ENCODE data around the gene IER5.
A peak's percentile ranks its signal among the peaks of the same experiment; 100 is the strongest.

Gene IER5

GRCh38 chr1:181077576-181078242 is 10.8 kb upstream of the IER5 start:
- no peak for DNase-seq (ENCODE audit: low spot score)

DNA sequence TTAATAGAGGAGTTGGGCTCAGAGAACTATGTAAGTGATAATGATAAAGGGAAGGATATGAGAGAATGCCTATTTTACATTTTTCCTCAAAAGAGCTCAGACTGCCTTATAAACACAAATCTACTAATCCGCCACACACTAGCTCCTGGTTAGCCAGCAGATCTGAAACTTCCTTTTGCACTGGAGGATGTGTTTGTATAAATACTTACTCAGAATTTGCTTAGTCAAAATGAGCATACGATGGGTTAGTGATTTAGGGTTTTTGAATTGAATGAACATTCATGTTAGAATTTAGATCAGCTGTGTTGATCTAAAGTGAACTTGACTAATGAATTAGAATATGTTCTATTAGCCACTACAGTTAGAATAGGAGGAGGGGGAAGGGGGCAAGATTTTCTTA is 9.1 kb upstream of the IER5 start:
- DNase-seq (ENCODE audit: low spot score), result no peak

DNA sequence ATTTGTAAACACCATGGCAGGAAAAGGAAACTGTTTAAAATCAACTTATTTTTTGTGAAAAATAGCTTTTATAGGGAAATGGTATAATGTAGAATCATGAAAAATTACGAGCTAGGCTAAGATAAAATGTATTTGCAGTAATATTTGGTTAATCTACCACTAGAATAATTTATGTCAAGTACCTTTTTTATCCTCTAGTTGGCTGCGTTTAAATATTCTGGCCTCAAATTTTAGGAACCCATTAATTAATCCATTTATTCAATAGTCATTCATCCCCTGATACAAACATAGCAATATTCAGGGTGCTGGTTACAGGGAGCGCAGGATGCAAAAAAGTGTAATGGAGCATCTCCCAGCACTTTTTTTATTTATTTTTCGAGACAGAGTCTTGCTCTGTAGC is 8.6 kb upstream of the IER5 start:
- no peak for DNase-seq (ENCODE audit: low spot score)

DNA sequence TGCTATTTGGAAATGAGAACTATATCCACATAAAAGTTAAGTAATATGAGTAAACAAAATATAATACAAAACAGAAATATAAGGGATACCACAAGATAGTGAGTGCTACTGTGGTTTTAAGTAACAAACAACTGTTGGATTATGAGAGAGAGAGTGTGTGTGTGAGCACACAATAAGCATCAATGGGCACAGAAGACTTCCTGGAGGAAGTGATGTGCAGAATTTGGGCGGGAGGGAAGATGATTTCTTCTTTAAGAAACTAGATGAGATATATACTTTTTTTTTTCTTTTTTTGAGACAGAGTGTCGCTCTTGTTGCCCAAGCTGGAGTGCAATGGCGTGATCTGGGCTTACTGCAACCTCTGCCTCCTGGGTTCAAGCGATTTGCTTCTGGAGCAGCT is 7.9 kb upstream of the IER5 start:
- DNase-seq (ENCODE audit: low spot score), result no peak

DNA sequence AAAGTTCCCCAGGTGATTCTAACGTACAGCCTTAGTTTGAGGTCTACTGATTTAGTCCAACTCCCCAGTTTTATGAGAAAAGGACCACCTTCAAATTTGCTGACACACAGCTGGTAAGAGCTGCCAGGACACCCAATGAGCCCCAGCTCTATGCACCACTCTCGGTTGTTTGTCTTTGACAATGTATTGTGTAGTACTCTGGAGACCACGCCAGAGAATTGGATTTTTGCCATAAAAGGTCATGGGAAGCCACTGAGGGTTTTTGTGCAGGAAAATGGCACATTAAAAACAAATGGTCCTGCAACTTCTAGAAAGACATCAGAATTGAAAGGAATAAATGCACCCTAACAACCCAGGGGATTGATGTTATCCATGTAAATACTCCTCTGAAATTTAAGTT is 7.1 kb upstream of the IER5 start:
- DNase-seq (ENCODE audit: low spot score), result no peak

- DNase-seq (ENCODE audit: low spot score), result peak; percentile 77
These were observed 4.5 kb upstream of the IER5 start for GRCh38 chr1:181083842-181084605.

GRCh38 chr1:181084606-181084969 is 3.9 kb upstream of the IER5 start:
- DNase-seq (ENCODE audit: low spot score), result no peak

GRCh38 chr1:181086091-181086490 is 2.4 kb upstream of the IER5 start:
- DNase-seq (ENCODE audit: low spot score), result no peak

GRCh38 chr1:181086926-181087325 is 1.6 kb upstream of the IER5 start:
- no peak for DNase-seq (ENCODE audit: low spot score)

DNA sequence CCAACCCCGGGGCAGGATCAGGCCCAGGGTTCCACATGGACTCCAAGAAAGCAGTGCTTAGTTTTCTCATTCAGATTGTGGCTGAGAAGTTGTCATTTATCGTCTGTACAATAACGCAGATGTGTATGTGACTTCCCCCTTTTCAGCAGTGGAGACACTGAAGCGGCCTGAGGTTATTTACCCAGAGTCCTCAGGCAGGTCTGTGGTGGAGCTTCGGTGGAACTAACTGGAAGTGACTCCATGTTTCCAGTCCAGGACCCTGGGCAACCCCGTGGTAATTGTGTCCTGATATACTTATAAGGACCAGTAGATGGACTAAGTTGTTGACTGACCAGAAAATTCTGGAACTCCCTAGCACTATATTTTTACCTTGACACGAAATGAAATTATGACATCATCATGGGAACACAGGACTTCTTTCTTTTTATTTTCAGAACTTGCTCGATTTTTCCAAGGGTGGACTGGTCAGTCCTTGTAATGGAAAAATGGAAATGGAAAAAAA is 1.0 kb upstream of the IER5 start:
- DNase-seq (ENCODE audit: low spot score), result no peak

DNA sequence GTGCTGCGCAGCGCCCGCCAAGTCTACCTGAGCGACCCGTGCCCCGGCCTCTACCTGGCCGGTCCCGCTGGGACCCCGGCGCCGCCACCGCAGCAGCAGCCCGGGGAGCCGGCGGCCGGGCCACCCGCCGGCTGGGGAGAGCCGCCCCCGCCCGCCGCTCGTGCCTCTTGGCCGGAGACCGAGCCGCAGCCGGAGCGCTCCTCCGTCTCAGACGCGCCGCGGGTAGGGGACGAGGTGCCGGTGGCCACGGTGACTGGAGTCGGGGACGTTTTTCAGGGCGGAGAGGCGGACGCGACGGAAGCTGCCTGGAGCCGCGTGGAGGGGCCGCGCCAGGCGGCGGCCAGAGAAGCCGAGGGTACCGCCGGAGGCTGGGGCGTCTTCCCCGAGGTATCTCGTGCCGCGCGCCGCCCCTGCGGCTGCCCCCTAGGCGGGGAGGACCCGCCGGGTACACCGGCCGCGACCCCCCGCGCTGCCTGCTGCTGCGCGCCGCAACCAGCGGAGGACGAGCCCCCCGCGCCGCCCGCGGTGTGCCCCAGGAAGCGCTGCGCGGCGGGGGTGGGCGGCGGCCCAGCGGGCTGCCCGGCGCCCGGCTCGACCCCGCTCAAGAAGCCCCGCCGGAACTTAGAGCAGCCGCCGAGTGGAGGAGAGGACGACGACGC is 646 bp downstream of the IER5 start:
- no peak for DNase-seq (ENCODE audit: low spot score)

DNA sequence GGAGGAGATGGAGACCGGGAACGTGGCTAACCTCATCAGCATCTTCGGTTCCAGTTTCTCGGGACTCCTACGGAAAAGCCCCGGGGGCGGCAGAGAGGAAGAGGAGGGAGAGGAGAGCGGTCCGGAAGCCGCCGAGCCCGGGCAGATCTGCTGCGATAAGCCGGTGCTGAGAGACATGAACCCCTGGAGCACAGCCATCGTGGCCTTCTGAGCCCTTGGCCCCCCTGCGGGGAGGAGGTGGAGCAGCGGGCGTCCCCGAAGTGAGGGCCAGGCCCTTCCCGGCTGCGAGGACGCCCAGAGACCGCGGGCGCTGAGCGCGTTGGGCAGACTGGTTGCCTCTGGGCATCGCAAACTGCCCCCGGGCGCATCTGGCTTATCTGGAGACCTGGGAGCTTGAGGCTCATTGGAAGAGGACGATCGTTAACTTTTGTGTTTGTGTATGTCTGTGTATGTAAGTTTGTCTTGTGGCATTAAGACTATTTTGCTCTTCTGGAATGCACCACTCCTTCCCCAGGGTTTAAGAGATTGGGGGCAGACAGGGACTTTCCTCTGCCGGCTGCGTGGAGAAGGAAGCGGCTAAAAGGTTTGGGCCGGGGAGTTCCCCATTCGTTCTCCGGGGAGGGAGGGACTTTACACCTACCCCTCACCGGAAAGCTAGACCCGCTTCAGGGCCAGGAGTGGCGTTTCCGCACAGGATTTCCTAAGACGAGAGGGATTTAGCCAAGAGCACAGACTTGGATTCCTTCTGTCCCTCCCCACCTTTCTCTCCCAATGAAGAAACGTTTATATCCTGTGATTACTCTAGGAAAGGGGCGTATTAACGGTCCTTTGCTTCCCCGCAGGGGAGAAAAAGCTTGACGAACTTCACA is 1.4 kb downstream of the IER5 start:
- DNase-seq (ENCODE audit: low spot score), result peak; percentile 82

- peak; percentile 61 for DNase-seq (ENCODE audit: low spot score)
These were observed 2.2 kb downstream of the IER5 start for GRCh38 chr1:181090641-181091126.

GRCh38 chr1:181091309-181092040 is 3.0 kb downstream of the IER5 start:
- DNase-seq (ENCODE audit: low spot score), result no peak

DNA sequence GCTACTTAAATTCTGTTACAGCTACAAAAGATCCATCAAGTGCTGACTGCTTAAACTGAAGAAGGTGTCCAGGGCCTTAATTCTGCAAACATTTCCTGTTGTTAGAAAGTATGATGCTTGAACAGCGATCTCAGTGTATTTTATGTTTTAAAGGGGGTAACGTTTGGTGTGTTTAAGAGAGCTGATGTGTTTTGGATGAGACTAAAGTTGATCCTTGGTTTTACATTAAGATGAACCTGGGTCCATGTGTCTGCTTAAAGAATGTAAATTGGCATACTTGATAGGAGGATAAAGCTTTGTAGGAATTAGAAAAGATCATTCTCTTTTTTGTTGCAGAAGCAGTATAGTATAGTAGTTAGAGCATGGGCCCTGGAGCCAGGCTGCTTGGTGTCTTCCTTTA is 3.6 kb downstream of the IER5 start:
- no peak for DNase-seq (ENCODE audit: low spot score)

- DNase-seq (ENCODE audit: low spot score), result no peak
These were observed 4.5 kb downstream of the IER5 start for GRCh38 chr1:181092883-181093458.

GRCh38 chr1:181094416-181095212 is 6.1 kb downstream of the IER5 start:
- DNase-seq (ENCODE audit: low spot score), result no peak

DNA sequence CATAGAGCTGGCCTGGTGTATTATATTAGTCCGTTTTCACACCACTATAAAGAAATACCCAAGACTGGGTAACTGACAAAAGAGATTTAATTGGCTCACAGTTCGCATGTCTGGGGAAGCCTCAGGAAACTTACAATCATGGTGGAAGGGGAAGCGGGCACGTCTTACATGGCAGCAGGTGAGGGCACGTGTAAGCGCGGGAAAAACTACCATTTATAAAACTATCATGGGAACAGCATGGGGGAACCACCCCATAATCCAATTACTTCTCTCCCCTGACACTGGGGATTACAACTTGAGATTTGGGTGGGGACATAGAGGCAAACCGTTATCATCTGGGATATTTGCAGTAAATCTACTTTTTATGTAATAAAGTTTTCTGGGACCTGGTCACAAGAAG is 6.8 kb downstream of the IER5 start:
- DNase-seq (ENCODE audit: low spot score), result no peak

DNA sequence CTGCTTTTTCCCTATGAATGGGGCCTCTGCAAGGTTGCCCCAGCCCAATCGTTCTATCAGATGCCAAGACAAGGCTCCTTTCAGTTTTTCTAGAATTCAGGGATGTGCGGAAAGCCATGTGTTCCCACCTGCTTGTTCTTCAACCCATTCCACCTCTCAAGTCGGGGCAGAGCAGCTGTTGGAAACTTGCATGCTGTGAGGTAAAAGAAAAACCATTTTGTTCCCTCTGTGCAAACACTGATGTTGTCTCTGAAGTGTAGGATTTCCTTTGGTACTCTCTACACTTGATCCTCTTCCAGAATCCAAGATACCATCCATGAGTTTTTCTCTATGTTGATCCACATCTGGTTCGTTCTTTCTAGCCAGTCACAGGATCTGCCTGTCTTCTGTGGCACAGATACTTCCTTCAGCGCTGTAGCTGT is 7.3 kb downstream of the IER5 start:
- DNase-seq (ENCODE audit: low spot score), result no peak

DNA sequence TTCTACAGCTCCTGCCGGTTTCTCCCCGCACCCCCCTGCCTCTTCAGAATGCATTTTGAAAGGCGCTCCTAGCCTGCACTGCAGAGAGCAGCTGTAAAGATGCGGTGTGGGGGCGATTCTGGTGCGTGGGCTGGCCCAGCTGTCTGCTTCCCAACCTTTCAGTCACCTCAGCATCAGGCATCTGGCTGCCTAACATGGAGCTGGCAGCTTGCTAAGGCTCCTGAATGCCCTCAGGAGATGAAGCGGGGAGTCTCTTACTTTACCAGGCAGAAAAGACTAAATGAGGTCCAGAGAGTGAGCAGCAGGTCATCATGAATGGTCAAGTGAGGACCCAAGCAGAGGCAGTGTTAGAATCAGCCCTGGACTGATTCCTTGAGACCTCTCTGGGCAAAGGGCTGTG is 8.7 kb downstream of the IER5 start:
- DNase-seq (ENCODE audit: low spot score), result no peak

All from CD4-positive, alpha-beta T cell treated with Interleukin-15 for 4 hours (primary cell).